GM18499 (cell line): Measurements from ENCODE around the gene NR5A1.

Experiments
- ATAC-seq: cut with Tn5 transposase; IDR thresholded peaks from one replicate; pipeline ENCODE4 v1.9.1; 2021; ENCODE audit warnings: moderate number of reproducible peaks; ENCODE audit not compliant: insufficient read depth, unreplicated experiment

Gene NR5A1

DNA sequence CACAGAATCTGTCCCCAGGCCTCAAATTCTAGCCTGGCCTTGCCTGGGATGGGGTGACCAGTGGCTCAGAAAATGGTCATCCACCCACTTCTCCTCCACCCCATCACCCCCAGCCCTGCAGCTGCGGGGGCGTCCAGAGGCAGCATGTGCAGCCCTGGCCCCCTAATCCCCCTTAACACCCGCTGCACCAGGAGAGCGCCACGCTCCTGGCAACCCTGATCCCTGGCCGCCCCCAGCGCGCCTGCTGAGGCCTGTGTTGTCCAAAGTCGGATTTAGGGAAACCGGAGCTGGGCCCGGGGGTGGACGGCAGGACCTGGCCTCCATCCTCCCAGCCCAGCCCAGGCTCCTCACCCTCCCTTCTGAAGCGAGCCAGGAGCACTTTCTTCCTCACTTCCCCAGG lies 22.0 kb downstream of the NR5A1 start:
- no peak for ATAC-seq

DNA sequence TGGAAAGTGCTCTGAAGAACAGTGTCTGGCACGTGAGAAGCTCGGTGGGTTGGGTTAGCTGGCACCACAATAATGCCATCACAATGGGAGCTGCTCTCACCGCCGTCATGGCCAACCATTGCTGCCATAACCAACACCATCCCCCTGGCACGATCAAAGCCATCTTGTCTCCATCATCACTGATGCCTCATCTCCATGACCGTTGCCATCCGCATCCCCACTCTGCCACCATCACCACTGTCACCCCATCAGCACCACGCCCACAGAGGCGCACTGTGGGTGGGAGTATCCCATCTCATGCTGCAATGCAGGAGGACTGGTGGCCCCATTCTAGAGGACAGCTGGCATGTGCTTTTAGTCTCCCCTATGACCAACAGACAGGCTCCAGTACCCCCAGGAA lies 23.7 kb downstream of the NR5A1 start:
- no peak for ATAC-seq

DNA sequence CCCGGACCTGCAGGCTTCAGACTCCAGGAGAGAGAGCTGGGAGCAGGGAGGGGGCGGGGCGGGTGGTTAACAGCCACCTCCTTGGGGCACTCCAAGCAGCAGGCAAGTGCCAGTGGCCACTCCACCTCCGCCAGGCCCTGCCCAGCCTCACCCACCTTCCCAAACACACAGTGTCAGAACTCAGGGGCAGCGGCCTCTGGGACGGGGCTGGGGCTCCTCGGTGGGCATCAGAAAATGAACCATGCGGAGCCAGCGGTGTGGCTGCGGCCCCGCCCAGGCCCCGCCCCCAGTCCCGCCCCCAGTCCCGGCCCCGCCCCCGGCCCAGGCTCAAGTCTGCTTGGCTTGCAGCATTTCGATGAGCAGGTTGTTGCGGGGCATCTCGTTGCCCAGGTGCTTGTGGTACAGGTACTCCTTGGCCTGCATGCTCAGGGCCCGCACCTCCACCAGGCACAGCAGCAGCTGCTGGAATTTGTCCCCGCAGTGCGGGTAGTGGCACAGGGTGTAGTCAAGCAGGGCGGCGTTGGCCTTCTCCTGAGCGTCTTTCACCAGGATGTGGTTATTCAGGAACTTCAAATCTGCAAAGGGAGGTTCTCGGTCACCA lies 24.7 kb downstream of the NR5A1 start:
- no peak for ATAC-seq

DNA sequence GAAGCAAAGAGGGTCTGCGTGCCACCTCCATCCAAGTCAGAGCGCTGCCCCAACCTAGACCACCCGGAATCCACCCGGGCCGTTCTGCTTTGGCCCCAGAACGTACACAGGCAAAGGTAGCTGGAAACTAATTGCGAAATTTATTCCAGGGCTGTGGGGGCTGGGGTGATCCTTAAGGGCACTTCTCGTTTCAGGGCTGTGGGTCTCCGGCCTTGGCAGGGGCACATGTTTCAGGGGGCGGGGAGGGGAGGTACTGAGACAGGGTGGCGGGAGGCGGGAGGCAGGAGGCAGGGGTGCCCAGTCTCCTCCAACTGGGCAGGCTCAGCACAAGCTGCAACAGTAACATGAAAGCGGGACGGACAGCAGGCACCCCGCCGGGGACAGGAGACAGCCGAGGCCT lies 26.1 kb downstream of the NR5A1 start:
- ATAC-seq = no peak

DNA sequence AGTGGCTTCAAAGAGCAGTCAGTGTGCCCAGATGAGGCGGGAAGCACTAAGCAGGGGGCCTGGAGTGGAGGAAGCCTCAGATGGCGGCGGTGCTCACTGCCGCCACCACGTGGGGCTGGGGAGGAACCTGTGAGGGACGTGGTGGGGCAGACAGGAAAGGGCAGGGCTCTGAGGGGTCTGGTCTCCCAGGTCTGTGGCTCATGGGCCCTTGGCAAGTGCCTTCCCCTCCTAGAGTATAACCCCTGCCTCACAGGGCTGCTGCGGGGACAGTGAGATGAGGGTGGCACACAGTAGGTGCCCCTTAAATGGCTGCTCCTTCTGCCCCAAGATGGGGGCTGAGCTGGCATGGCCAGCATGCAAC lies 26.6 kb downstream of the NR5A1 start:
- ATAC-seq = no peak

GRCh38 chr9:124479947-124480620 lies 27.1 kb downstream of the NR5A1 start:
- ATAC-seq = no peak

GRCh38 chr9:124479371-124479770 lies 27.8 kb downstream of the NR5A1 start:
- no peak for ATAC-seq

- no peak for ATAC-seq
Measured at GRCh38 chr9:124478354-124478753, 28.8 kb downstream of the NR5A1 start.

DNA sequence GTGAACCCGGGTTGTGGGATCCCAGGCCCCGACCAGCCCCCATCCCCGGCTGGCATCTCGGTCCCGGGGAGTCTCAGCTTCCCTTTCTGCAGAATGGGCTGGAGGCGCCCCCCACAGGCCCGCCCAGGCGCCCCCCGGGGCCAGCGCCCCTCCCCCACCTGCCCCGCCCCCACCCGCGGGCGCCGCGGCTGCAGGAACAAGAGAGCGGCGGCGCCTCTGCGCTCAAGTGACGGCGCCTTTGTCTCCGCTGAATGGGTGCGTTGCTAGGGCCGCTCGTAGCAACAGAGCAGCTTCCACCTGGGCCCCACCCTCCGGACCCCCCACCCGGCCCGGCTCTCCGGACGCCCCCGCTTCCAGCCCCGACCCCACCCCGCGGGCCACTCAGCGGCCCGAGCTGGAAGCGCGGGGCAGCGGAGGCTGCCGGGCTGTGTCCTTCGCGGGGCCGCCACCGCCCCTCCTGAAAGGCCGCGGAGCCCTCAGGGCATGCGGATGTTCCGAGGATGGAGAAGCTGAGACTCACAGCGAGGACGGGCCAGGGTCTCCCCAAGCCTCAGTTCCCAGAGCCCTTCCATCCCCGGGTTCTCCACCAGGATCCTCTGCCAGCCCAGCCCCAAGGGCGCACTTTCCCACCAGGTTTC lies 29.4 kb downstream of the NR5A1 start:
- no peak for ATAC-seq

- ATAC-seq = no peak
Measured at GRCh38 chr9:124477211-124477647, 30.0 kb downstream of the NR5A1 start.

- ATAC-seq = no peak
Measured at GRCh38 chr9:124475868-124476690, 31.1 kb downstream of the NR5A1 start.

DNA sequence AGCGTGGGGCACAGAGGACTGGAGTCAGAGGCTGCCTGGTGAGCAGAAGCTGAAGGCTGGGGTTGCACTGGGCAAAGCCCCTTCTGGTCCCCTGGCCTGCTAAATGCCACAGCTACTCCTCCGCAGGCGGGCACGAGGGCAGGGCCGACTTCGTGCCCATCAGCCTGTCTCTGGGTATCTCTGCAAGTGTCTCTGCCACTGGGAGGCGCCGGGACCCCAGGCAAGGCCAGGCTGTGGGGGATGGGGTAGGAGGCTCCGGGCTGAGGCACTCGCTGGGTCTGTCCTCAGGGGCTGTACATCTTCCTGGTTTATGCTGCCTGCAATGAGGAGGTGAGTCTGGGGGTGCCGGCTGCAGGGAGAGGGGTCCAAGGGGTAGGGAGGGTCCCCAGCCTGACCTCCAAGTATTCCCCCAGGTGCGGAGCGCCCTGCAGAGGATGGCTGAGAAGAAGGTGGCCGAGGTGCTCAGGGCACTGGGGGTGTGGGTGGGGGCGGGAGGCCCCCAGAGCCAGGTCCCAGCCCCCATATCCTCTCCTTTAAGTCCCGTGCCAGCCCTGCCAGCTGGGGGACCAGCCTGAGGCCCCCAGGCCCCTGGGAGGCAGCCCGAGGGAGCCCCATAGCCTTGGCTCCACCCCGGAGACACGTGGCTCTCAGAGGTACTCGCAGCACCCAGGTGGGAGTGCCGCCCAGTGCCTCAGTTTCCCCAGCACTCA lies 31.9 kb downstream of the NR5A1 start:
- no peak for ATAC-seq

GRCh38 chr9:124474151-124474550 lies 33.0 kb downstream of the NR5A1 start:
- no peak for ATAC-seq

- ATAC-seq = no peak
Measured at GRCh38 chr9:124473310-124473709, 33.9 kb downstream of the NR5A1 start.

DNA sequence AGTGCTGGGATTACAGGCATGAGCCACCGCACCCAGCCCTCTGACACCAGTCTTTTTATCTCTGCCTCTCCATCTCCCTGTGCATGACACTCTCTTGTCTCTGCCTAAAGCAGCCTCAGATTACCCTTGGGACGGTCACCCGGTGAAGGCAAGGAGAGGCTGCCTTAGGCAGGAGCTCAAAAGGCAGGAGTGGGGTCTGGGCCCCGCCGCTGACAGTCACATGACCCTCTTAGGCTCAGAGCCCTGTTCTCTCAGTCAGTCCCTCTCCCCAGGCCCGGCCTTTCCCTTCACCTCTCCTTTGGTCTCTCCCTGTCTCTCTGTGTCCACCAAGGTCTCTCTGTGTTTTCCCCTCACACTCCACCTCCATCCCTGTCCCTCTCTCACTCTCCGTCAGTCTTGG lies 34.4 kb downstream of the NR5A1 start:
- no peak for ATAC-seq

- ATAC-seq = no peak
Measured at GRCh38 chr9:124471761-124472160, 35.4 kb downstream of the NR5A1 start.

GRCh38 chr9:124470726-124471125 lies 36.5 kb downstream of the NR5A1 start:
- no peak for ATAC-seq

DNA sequence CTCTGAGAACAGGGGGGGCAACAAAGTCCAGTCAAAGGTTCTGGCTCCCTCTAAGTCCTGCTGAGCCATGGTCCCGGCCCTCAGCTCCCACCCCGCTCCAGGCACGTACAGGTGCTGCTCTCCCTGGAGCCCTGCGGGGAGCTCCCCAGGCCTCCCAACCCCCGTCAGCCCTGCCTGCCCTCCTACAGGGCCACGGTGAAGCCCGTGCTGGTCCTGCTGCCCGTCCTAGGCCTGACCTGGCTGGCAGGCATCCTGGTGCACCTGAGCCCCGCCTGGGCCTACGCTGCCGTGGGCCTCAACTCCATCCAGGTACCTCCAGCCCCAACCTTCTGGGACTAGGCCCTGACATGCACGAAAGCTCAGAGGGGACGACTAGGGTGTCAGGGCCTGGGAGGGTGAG lies 36.9 kb downstream of the NR5A1 start:
- no peak for ATAC-seq

GRCh38 chr9:124469011-124469832 lies 38.0 kb downstream of the NR5A1 start:
- no peak for ATAC-seq
